Measurements from ENCODE around the gene NLN.

Gene NLN

DNA sequence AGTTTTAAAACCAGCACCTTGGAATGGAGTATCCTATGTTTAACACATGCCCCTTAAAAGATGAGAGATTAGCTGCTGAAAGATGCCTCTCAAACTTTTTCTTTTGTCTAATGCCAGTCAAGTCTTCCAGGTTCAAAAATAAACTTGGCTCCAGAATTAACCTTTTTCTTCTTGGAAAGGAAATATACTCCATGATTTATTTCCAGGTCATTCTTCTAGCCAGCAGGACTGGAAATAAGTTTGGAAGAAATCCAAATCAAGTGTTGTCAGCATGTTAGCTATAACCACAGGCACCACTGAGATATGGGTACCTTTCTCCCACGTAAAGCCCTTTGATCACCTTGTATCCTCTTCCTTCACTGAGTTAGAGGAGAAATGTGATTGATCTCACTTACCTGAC, 56.1 kb downstream of the NLN start:
- TF ChIP-seq GATA2 (IDR thresholded peaks at IDR 0.05; ENCODE audit: low read depth, low read length) (no peak), GATA3 (IDR thresholded peaks at IDR 0.05; ENCODE audit: low read depth, low read length) (no peak)

DNA sequence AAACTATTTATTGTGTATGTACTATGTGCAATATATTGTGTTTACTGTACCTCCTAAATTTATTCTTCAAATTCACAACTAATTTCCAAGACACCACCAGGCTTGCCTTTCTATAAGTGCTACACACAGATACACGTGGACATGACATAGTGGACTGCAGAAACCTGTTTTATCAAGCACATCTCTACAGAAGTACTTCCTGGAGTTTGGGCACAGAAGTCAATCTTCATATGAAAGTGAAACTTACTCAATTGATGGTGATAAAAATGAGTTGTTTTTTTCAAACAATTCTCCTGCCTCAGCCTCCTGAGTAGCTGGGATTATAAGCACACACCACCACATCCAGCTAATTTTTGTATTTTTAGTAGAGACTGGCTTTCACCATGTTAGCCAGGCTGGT, 57.6 kb downstream of the NLN start:
- no peak for TF ChIP-seq GATA2 (IDR thresholded peaks at IDR 0.05; ENCODE audit: low read depth, low read length)

DNA sequence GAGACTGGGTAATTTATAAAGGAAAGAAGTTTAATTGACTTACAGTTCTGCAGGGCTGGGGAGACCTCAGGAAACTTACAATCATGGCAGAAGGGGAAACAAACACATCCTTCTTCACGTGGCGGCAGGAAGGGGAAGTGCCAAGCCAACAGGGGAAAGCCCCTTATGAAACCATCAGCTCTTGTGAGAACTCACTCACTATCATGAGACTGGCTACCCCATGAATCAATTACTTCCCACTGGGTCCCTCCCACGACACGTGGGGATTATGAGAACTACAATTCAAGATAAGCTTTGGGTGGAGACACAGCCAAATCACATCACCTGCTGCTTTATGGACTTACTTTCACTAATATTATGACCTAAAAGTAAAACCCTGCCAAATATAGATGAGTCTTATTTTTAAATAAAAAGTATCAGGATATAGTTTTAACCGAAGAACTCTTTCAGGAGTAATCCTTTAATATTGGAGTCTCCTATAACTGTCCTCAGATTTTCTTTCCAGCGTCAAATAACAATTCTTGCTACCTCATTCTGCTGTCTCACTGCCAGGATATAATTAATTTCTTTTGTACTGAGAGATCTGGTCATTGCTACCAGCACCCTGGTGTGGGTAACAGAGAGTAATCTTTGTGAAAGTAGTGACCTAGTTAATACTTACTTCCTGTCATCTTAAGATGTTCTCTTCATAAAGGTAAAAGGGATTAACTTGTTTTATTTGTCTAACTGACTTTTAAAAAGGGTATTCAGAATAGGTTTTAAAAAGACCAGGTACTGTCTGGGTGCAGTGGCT, 68.6 kb downstream of the NLN start:
- TF ChIP-seq GATA2 (IDR thresholded peaks at IDR 0.05; ENCODE audit: low read depth, low read length) (no peak), GATA3 (IDR thresholded peaks at IDR 0.05; ENCODE audit: low read depth, low read length) (no peak)

DNA sequence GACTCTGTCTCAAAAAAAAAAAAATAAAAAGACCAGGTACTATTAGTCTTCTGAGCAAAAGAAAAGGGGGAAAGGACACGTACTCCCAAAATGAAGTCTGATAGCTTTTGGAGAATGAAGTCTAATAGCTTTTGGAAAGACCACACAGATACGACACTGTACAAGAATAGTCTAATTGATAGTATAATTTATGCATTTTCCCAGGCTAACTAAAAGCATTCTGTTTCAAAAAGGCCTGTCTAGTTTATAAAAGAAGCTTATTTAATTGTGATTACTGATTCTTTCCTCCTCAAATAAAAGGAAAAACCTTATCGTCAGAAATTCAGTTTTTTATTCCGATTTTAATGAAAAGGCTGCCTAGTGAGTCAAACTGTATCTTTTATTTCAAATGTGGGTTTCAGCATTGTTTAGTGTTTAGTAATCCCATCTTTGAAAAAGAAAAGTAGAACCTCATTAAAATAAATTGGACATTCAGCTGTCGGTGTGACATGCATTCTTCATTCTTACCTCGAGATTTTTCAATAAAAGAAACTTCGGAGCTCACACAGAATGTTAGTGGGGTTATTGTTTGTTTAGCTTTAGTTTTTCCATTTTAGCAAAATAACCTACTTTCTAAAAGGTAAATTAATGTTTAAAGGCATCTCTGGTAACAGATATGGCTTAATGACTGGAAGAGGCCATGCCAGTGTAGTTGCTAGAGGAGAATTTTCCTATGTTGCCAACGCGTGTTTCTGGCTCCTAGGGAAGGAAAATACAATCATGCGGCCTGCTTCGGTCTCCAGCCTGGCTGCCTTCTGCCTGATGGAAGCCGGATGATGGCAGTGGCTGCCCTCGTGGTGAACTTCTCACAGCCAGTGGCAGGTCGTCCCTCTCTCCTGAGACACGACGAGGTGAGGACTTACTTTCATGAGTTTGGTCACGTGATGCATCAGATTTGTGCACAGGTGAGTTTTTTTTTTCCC, 70.0 kb downstream of the NLN start:
- no peak for TF ChIP-seq GATA3 (IDR thresholded peaks at IDR 0.05; ENCODE audit: low read depth, low read length)
- TF ChIP-seq GATA2 (IDR thresholded peaks at IDR 0.05; ENCODE audit: low read depth, low read length): no peak

DNA sequence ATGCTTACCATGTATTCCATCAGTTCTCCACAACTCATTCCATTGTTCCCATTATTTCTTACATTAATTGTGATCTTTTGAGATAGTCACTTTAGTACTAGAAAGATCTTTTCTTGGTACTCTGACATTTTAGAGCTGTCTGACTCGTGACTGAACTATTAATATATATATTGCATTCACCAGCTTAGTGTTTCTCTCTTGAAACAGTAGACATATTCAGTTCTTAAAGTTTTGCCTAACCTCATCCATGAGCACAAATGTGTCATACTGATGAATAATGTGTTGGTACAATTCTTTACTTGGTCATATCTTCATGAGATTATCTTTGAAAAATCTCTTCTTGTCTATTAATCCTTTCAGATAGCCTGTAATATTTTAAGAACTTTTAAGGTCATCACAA, 74.3 kb downstream of the NLN start:
- TF ChIP-seq GATA2 (IDR thresholded peaks at IDR 0.05; ENCODE audit: low read depth, low read length): no peak
- no peak for TF ChIP-seq GATA3 (IDR thresholded peaks at IDR 0.05; ENCODE audit: low read depth, low read length)

DNA sequence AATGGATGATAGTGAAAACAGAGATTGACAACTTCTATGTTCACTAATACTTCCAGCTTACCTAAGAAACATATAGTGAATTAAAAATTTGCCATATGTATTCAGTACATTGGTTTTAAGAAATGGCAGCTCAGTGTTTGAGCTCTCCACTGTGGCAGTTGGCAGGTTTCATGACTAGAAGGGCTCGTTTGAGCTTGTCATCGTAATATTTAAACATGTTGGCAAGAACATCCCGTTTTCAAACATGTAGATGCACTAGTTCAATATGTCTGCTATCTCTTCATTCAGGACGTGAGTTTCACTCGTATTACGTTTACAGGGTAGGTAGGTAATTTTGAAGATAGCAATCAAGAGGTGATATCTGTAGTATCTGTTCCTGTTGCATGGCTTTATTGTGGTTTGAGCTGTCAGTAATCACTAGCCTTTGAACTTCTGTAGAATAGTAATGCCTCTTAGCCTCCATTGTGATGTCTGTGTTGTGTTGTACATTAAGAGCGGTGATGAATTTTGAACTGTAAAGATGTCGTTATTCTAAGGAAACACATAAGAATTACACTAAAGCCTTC, 74.8 kb downstream of the NLN start:
- TF ChIP-seq GATA3 (IDR thresholded peaks at IDR 0.05; ENCODE audit: low read depth, low read length): no peak
- TF ChIP-seq GATA2 (IDR thresholded peaks at IDR 0.05; ENCODE audit: low read depth, low read length): no peak

DNA sequence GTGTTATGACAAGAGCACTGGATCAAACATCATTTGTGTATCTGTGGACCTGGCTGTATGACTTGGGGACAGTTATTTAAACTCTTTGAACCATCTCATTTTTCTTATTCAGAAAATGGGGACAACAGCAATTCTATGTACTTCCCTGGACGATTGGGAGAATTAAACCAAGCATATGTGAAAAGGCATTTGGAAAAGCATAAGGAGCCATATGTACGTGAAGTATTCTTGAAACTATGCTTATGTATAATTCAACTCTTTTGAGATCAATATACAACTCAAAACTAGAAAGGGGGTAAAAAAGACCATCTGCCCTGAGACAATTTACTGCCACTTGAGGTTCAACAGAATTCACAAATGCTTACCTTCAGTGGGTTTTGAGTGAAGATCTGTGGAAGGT, 75.5 kb downstream of the NLN start:
- no peak for TF ChIP-seq GATA2 (IDR thresholded peaks at IDR 0.05; ENCODE audit: low read depth, low read length)
- no peak for TF ChIP-seq GATA3 (IDR thresholded peaks at IDR 0.05; ENCODE audit: low read depth, low read length)

DNA sequence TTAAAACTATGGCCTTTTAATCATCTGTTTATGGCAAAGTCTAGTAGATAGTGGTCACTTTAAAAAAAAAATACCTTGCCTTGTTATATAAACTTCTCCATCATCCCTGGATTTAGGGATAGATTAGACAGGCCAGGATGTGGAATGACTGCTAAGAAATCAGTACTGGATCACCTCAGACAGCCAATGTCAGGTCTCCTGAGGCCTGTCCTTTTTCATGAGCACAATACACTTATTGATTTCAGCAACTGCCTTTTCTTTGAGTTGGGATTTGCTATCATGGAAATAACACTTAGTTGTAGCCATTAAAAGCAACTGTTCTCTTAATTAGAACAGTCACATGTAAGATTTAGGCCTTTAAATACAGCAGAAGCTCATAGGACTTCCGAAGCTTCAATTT, 77.9 kb downstream of the NLN start:
- TF ChIP-seq GATA3 (IDR thresholded peaks at IDR 0.05; ENCODE audit: low read depth, low read length): no peak
- no peak for TF ChIP-seq GATA2 (IDR thresholded peaks at IDR 0.05; ENCODE audit: low read depth, low read length)

DNA sequence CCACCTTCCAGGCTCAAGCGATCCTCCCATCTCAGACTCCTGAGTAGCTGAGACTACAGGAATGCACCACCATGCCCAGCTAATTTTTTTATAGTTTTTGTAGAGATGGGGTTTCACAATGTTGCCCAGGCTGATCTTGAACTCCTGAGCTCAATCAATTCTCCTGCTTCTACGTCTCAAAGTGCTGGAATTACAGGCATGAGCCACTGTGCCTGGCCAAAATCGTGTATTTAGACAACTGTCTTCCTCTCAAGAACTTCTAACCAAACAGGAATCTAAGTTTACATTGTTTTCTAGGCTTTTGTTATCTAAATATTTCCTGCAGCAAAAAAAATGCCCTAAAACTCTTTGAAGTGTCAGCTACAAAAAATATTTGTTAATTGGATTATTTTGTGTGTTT, 78.8 kb downstream of the NLN start:
- TF ChIP-seq GATA2 (IDR thresholded peaks at IDR 0.05; ENCODE audit: low read depth, low read length) (no peak), GATA3 (IDR thresholded peaks at IDR 0.05; ENCODE audit: low read depth, low read length) (no peak)

DNA sequence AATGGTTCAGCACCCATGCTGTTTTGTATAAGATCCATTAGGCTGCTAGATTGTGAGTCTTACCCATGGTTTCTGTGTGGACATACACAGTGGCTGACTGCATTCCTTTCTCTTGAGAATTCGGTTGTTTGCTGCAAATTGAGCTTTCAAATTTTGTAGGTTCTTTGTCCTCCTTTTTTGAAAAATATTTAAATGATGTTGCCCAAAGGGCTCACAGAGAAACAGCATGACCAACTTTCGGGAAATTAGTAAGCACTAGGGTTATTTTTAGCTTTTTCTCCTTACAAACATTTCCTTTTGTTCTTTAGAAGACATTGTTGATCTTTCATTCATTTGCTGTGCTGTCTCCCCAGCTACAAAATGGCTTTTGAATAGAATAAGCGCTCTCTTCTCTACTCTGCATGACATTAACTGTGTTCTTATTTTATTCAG, 79.4 kb downstream of the NLN start:
- TF ChIP-seq GATA3 (IDR thresholded peaks at IDR 0.05; ENCODE audit: low read depth, low read length) (no peak), GATA2 (IDR thresholded peaks at IDR 0.05; ENCODE audit: low read depth, low read length) (no peak)

DNA sequence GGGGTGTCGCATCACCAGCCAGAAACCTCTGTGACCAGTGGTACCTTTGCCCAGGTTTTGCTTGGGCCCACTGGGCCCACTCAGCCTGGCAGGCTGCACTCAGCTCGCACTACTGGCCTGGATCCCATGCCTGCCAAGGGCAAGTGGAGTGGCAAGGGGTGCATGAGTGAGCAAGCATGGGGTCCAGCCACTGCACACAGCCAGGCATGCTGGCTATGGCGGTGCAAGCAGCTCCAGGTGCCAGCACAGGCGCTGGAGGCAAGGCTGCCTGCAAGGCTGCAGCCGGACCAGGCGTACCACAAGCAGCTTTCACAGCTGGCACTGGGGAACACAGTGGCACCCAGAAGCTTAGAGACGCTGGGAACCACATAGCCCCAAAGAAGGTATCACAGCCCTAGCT, 80.1 kb downstream of the NLN start:
- TF ChIP-seq GATA3 (IDR thresholded peaks at IDR 0.05; ENCODE audit: low read depth, low read length) (no peak), GATA2 (IDR thresholded peaks at IDR 0.05; ENCODE audit: low read depth, low read length) (no peak)

DNA sequence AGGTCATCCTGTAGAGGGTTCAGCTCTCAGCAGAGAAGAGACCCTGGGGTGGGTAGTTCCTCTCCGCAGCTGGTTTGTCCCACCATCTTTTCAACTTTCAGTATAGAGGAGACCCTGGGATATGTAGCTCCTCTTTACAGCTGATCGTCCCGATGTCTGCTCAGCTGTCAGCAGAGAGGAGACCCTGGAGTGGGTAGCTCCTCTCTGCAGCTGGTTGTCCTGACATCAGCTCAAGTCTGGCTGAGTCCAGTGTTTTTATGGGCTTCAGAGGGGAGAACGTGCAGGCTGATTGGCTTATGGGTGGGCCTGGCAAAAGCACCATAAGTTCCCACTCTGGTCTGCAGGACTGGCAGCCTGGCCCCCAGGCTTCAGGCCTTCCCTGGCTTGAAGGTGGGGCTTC, 80.8 kb downstream of the NLN start:
- TF ChIP-seq GATA2 (IDR thresholded peaks at IDR 0.05; ENCODE audit: low read depth, low read length): no peak
- TF ChIP-seq GATA3 (IDR thresholded peaks at IDR 0.05; ENCODE audit: low read depth, low read length): no peak

DNA sequence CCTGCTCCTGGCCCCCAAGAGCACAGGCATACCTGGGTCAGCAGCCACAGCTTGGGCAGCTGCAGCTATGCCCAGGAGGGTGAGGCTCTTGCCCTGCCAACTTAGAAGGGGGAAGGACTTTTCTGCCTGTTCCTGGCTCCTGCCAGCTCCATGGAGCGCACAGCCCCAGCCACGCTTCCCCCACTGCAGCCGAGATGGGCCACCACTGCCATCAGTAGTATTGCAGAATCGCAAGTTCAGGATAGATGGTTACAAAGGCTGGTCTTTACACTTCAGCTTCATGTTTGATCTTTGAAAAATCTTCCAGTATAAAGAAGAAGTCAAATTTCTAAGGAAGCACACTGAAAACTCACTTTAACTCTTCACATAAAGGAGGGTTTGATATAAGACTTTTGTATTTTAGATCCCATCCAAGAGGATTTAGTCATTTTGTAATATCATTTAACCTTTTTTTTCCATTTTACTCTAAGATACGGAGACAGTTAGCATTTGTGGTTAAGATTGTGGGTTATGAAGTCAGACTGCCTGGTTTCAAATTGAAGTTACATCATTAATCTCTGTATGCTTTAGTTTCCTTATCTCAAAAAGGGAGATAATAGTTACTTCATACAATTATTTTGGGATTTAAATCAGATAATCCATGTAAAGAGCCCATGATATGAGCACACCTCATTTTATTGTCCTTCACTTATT, 81.8 kb downstream of the NLN start:
- TF ChIP-seq GATA2 (IDR thresholded peaks at IDR 0.05; ENCODE audit: low read depth, low read length) (no peak), GATA3 (IDR thresholded peaks at IDR 0.05; ENCODE audit: low read depth, low read length) (no peak)

DNA sequence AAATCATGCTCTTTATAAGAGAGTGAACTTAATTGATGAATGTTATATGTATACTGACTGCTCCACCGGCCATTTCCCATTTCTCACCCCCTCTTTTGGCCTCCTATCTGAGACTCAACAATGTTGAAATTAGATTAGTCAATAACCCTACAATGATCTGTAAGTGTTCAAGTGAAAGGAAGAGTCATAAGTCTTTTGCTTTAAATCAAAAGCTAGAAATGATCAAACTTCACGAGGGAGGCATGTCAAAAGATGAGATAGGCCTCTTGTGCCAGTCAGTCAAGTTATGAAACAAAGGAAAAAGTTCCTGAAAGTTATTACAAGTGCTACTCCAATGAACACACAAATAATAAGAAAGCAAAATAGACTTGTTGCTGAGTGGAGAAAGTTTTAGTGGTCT, 83.1 kb downstream of the NLN start:
- no peak for TF ChIP-seq GATA2 (IDR thresholded peaks at IDR 0.05; ENCODE audit: low read depth, low read length)
- TF ChIP-seq GATA3 (IDR thresholded peaks at IDR 0.05; ENCODE audit: low read depth, low read length): no peak
